Measurements from ENCODE around the gene TFDP1. TPM values are rescaled to one million over a fixed set of nuclear protein-coding genes. Genes with fewer than 3 reads are reported as not detected.

Gene TFDP1
- polyA plus RNA-seq, 1 of the 3 experiments (the other 2 are of a cell fraction): 76.7 TPM

DNA sequence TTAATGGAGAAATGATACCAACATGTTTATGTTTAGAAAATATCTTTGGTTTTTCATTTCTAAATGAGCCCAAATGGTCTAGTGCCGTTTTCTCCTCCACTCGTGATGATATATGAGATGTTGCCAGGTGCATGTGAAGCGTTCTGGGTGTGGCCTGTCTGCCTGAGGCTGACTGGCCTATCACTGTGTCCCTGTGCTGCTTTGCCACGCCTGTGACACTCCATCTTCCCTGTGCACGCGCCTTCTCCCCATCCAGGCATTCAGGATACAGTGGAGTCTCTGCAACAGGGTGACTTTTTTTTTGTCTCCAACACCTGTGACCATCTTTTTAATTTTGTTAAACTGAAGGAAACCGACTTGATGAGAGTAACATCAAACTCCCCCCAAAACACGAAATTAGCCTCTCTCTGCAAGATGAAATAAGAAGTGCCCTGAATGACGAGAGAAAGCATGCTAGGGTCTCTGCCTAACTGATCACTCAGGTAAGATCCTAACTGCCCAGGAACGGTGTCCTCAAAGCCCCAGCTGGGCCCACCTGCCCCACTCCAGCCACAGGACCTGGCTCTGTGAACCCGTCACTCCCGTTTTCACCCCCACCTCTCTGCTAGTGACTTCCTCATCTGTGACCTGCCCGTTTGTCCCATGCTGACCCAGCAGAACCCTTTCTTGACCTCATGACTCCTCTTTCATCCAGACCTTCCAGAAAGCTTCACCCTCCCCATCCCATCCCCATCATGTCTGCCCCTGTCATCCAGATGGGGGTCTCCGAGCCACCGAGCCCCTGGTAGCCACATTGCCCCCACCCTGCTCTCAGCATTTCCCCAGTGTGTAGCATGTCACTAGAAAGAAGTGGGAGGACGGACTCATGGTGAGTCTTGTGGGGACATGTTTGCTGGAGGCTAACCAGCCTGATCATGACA is 33.2 kb upstream of the TFDP1 start:
- CTCF ChIA-PET: interaction anchor here (0.8 to 4.4 kb wide), 3 partner anchors 10 to 93 kb away, joined by 3 to 34 read pairs (median 25); no protein-coding TSS in a partner anchor
- Histone ChIP-seq H2AFZ (ENCODE audit: low read depth) (no peak overlapping the region), H3K36me3 (replicated peaks in 1 of 2; ENCODE audit: control insufficient read depth in 1 of 2, insufficient read depth in 2 of 2, low read length in 1 of 2) (peaks cover 19 to 41% of the 10 kb centered on the region in 2 experiments), H3K4me2 (no peak overlapping the region), H4K20me1 (ENCODE audit: insufficient read depth) (peaks cover 20% of the 10 kb centered on the region), H3K9me2 (no peaks in the 10 kb centered on the region), H3K4me1 (ENCODE audit: control insufficient read depth in 1 of 2, insufficient read depth in 2 of 2, low read depth in 1 of 2, low read length in 1 of 2) (peaks cover 0 to 37% of the 10 kb centered on the region in 2 experiments; a peak in 2 of 4 replicates), H3K4me3 (ENCODE audit: low read depth in 2 of 2, low read length in 1 of 2) (no peak overlapping the region), H3F3A (replicated peaks; ENCODE audit: insufficient read depth) (no peaks in the 10 kb centered on the region), H3K9ac (no peak overlapping the region), H3K79me2 (ENCODE audit: insufficient read depth) (peaks cover 10% of the 10 kb centered on the region; the same call in 1 of the 2 replicates), H3K9me3 (no peaks in the 10 kb centered on the region), H3K27ac (ENCODE audit: low read depth in 2 of 2, low read length in 1 of 2) (no peak overlapping the region), H3K27me3 (ENCODE audit: insufficient read depth) (no peaks in the 10 kb centered on the region)
- WGBS (ENCODE audit: low lambda C conversion rate): 85% methylated on average over 16 of the region's 16 CpGs
- TF ChIP-seq RXRA (IDR thresholded peaks at IDR 0.05; ENCODE audit: borderline replicate concordance, low read depth): no peak
- TF ChIP-seq GATA2 (CRISPR knock-in tag; IDR thresholded peaks at IDR 0.05): no peak
- TF ChIP-seq SMC3 (IDR thresholded peaks at IDR 0.05; ENCODE audit: low read depth, low read length): no peak
- no peak for TF ChIP-seq YY1 (IDR thresholded peaks at IDR 0.05; ENCODE audit: low read depth)
- no peak for TF ChIP-seq POLR2AphosphoS5 (IDR thresholded peaks at IDR 0.05; ENCODE audit: low read depth, low read length)
- POLR2A ChIA-PET: no interaction called here
- DNase-seq: peak; percentile 15

DNA sequence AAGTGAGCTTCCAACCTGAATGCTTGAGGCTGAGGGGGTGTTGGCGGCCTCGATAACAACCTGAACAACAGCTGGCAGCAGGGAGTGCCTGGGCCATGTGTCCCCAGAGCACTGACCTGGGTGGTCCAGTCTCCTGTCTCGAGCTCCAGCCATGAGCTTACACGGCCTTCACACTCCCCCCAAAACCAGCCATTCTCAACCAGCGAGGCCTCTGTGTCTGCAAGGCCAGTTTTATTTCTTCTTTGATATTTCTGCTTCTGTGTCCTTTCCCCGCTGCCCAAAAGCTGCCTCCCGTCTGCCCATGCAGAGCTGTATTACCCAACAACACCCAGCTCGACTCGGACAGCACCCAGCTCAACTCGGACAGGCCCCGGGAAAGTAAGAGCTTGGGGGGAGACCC is 32.5 kb upstream of the TFDP1 start:
- H3K9me3 ChIP-seq: no peaks in the 10 kb centered on the region
- H3K4me3 ChIP-seq (ENCODE audit: low read depth in 2 of 2, low read length in 1 of 2): no peak overlapping the region
- TF ChIP-seq TCF12 (IDR thresholded peaks at IDR 0.05) (no peak), YY1 (IDR thresholded peaks at IDR 0.05; ENCODE audit: low read depth) (no peak), RCOR1 (IDR thresholded peaks at IDR 0.05; ENCODE audit: low read length) (no peak), RAD21 (IDR thresholded peaks at IDR 0.05; ENCODE audit: low read length) (no peak), FOSL2 (IDR thresholded peaks at IDR 0.05; ENCODE audit: borderline replicate concordance, low read depth) (no peak), JUND (IDR thresholded peaks at IDR 0.05) (no peak), FOXJ3 (CRISPR knock-in tag; IDR thresholded peaks at IDR 0.05) (no peak), NRF1 (IDR thresholded peaks at IDR 0.05; ENCODE audit: low read depth, low read length) (no peak), SIN3A (IDR thresholded peaks at IDR 0.05; ENCODE audit: borderline replicate concordance, low read depth, low read length) (no peak), MXI1 (IDR thresholded peaks at IDR 0.05; ENCODE audit: low read depth, low read length) (no peak), GATA2 (CRISPR knock-in tag; IDR thresholded peaks at IDR 0.05) (no peak), EZH2phosphoT487 (IDR thresholded peaks at IDR 0.05; ENCODE audit: borderline replicate concordance, low read depth) (no peak), TEAD4 (IDR thresholded peaks at IDR 0.05; ENCODE audit: borderline replicate concordance, insufficient read depth) (no peak), MEF2A (IDR thresholded peaks at IDR 0.05; ENCODE audit: borderline replicate concordance, low read depth) (no peak)
- TF ChIP-seq, protein P1, sequence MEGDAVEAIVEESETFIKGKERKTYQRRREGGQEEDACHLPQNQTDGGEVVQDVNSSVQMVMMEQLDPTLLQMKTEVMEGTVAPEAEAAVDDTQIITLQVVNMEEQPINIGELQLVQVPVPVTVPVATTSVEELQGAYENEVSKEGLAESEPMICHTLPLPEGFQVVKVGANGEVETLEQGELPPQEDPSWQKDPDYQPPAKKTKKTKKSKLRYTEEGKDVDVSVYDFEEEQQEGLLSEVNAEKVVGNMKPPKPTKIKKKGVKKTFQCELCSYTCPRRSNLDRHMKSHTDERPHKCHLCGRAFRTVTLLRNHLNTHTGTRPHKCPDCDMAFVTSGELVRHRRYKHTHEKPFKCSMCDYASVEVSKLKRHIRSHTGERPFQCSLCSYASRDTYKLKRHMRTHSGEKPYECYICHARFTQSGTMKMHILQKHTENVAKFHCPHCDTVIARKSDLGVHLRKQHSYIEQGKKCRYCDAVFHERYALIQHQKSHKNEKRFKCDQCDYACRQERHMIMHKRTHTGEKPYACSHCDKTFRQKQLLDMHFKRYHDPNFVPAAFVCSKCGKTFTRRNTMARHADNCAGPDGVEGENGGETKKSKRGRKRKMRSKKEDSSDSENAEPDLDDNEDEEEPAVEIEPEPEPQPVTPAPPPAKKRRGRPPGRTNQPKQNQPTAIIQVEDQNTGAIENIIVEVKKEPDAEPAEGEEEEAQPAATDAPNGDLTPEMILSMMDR (IDR thresholded peaks at IDR 0.05): no peak
- TF ChIP-seq, protein P2, sequence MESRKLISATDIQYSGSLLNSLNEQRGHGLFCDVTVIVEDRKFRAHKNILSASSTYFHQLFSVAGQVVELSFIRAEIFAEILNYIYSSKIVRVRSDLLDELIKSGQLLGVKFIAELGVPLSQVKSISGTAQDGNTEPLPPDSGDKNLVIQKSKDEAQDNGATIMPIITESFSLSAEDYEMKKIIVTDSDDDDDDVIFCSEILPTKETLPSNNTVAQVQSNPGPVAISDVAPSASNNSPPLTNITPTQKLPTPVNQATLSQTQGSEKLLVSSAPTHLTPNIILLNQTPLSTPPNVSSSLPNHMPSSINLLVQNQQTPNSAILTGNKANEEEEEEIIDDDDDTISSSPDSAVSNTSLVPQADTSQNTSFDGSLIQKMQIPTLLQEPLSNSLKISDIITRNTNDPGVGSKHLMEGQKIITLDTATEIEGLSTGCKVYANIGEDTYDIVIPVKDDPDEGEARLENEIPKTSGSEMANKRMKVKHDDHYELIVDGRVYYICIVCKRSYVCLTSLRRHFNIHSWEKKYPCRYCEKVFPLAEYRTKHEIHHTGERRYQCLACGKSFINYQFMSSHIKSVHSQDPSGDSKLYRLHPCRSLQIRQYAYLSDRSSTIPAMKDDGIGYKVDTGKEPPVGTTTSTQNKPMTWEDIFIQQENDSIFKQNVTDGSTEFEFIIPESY (IDR thresholded peaks at IDR 0.05; ENCODE audit: borderline replicate concordance, low read depth): no peak
- TF ChIP-seq, protein P3, sequence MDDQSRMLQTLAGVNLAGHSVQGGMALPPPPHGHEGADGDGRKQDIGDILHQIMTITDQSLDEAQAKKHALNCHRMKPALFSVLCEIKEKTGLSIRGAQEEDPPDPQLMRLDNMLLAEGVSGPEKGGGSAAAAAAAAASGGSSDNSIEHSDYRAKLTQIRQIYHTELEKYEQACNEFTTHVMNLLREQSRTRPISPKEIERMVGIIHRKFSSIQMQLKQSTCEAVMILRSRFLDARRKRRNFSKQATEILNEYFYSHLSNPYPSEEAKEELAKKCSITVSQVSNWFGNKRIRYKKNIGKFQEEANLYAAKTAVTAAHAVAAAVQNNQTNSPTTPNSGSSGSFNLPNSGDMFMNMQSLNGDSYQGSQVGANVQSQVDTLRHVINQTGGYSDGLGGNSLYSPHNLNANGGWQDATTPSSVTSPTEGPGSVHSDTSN (IDR thresholded peaks at IDR 0.05): no peak
- TF ChIP-seq, protein P4, sequence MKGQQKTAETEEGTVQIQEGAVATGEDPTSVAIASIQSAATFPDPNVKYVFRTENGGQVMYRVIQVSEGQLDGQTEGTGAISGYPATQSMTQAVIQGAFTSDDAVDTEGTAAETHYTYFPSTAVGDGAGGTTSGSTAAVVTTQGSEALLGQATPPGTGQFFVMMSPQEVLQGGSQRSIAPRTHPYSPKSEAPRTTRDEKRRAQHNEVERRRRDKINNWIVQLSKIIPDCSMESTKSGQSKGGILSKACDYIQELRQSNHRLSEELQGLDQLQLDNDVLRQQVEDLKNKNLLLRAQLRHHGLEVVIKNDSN (IDR thresholded peaks at IDR 0.05; ENCODE audit: borderline replicate concordance, low read depth): no peak
- WGBS (ENCODE audit: low lambda C conversion rate): 88% methylated on average over 9 of the region's 11 CpGs
- no peak overlapping the region for H3K9ac ChIP-seq
- H3K79me2 ChIP-seq (ENCODE audit: insufficient read depth): peaks cover 4% of the 10 kb centered on the region; the same call in 1 of the 2 replicates
- peaks cover 19 to 39% of the 10 kb centered on the region in 2 experiments for H3K36me3 ChIP-seq (replicated peaks in 1 of 2; ENCODE audit: control insufficient read depth in 1 of 2, insufficient read depth in 2 of 2, low read length in 1 of 2)
- H3K4me2 ChIP-seq: no peak overlapping the region
- CTCF ChIA-PET: interaction anchor here (0.6 to 4.4 kb wide), 4 partner anchors 10 to 94 kb away, joined by 3 to 34 read pairs (median 14); no protein-coding TSS in a partner anchor
- H4K20me1 ChIP-seq (ENCODE audit: insufficient read depth): peaks cover 14% of the 10 kb centered on the region; the same call in 1 of the 2 replicates
- peaks cover 0 to 30% of the 10 kb centered on the region in 2 experiments; a peak in 2 of 4 replicates for H3K4me1 ChIP-seq (ENCODE audit: control insufficient read depth in 1 of 2, insufficient read depth in 2 of 2, low read depth in 1 of 2, low read length in 1 of 2)
- no peak for DNase-seq
- no peaks in the 10 kb centered on the region for H3F3A ChIP-seq (replicated peaks; ENCODE audit: insufficient read depth)
- no peaks in the 10 kb centered on the region for H3K27me3 ChIP-seq (ENCODE audit: insufficient read depth)
- POLR2A ChIA-PET: no interaction called here
- no peaks in the 10 kb centered on the region for H3K9me2 ChIP-seq
- no peak overlapping the region for H2AFZ ChIP-seq (ENCODE audit: low read depth)
- H3K27ac ChIP-seq (ENCODE audit: low read depth in 2 of 2, low read length in 1 of 2): no peak overlapping the region

All from SK-N-SH (cell line).